Suppressor macrophage treated with lipopolysaccharide for 1 hour (primary cell): ENCODE data around the gene P4HA3.

ENCODE experiments used
- DNase-seq, 3 donors: peaks; one replicate each; pipeline ENCODE4 v3.0.0-alpha.2; 2020 to 2022

Gene P4HA3

GRCh38 chr11:74257959-74258553 lies 53.4 kb downstream of the P4HA3 start:
- DNase-seq = no peak

GRCh38 chr11:74256378-74257133 lies 54.9 kb downstream of the P4HA3 start:
- DNase-seq = no peak

- DNase-seq = peak; percentile 70 to 78 (median 74)
Measured at GRCh38 chr11:74255741-74256375, 55.6 kb downstream of the P4HA3 start.

- no peak for DNase-seq
Measured at GRCh38 chr11:74253361-74253760, 58.1 kb downstream of the P4HA3 start.

GRCh38 chr11:74249496-74249895 lies 61.9 kb downstream of the P4HA3 start:
- DNase-seq = no peak

- DNase-seq = no peak
Measured at GRCh38 chr11:74248469-74248868, 63.0 kb downstream of the P4HA3 start.

- DNase-seq = no peak
Measured at GRCh38 chr11:74238243-74238642, 73.2 kb downstream of the P4HA3 start.

- no peak for DNase-seq
Measured at GRCh38 chr11:74237541-74237940, 73.9 kb downstream of the P4HA3 start.

- DNase-seq = no peak
Measured at GRCh38 chr11:74235121-74235520, 76.3 kb downstream of the P4HA3 start.

GRCh38 chr11:74233683-74234082 lies 77.8 kb downstream of the P4HA3 start:
- no peak for DNase-seq

GRCh38 chr11:74232311-74232950 lies 79.0 kb downstream of the P4HA3 start:
- DNase-seq = no peak

GRCh38 chr11:74226907-74227306 lies 84.5 kb downstream of the P4HA3 start:
- no peak for DNase-seq

- no peak for DNase-seq
Measured at GRCh38 chr11:74225565-74225964, 85.9 kb downstream of the P4HA3 start.

GRCh38 chr11:74221816-74222215 lies 89.6 kb downstream of the P4HA3 start:
- DNase-seq = no peak

- no peak for DNase-seq
Measured at GRCh38 chr11:74220376-74220775, 91.1 kb downstream of the P4HA3 start.
